Peyer's patch (tissue), 4 donors: ENCODE measurements around the gene SLC2A1. TPM values are rescaled to one million over a fixed set of nuclear protein-coding genes. Genes with fewer than 3 reads are reported as not detected.
A peak's percentile ranks its signal among the peaks of the same experiment; 100 is the strongest.

Source experiments
- DNase-seq, 3 donors: peaks; one replicate each; pipeline ENCODE4 v3.0.0-alpha.2; 2017 to 2019
- H3K27ac ChIP-seq, 4 donors: fragments of 200-600 bp; sonication (generic); one replicate each; pipeline ENCODE4 v1.5.1; 2016 to 2019
- H3K27me3 ChIP-seq, 2 donors: fragments of 200-600 bp; sonication (generic); one replicate each; pipeline ENCODE4 v1.5.1; 2019
- H3K36me3 ChIP-seq, 3 donors: fragments of 200-600 bp; sonication (generic); one replicate each; pipeline ENCODE4 v1.5.1; 2016 to 2019
- H3K4me1 ChIP-seq, 4 donors: fragments of 200-600 bp; sonication (generic); one replicate each; pipeline ENCODE4 v1.5.1; 2016 to 2019
- H3K4me3 ChIP-seq, 4 donors: fragments of 200-600 bp; sonication (generic); 1 replicate in 3 of 4; 2 replicates in 1 of 4; pipeline ENCODE4 v1.5.1; 2016 to 2019; ENCODE audit warnings: mild to moderate bottlenecking in 1 of 4
- H3K9me3 ChIP-seq, 4 donors: fragments of 200-600 bp; sonication (generic); one replicate each; pipeline ENCODE4 v1.5.1; 2016 to 2019; ENCODE audit warnings: mild to moderate bottlenecking in 1 of 4
- CTCF ChIP-seq, 6 experiments: fragments of 450-650 bp in 4 of 6; fragments of 200-600 bp in 2 of 6; sonication (generic) in 1 of 6; IDR thresholded peaks; one replicate each; pipeline ENCODE4 v1.5.1; 2017 to 2019; ENCODE audit warnings: antibody characterized with exemption in 6 of 6, mild to moderate bottlenecking in 3 of 6, moderate library complexity in 1 of 6
- POLR2A ChIP-seq, 2 donors: fragments of 450-650 bp; IDR thresholded peaks; one replicate each; pipeline ENCODE4 v1.5.1; 2017; ENCODE audit warnings: antibody characterized with exemption in 2 of 2, mild to moderate bottlenecking in 2 of 2, moderate library complexity in 2 of 2
- total RNA-seq, 4 donors: library from RNA; depleted of rRNA; stranded (reverse); fragments of >200 nt; gene quantifications; one replicate each; pipeline ENCODE4 v1.1.0, GENCODE V29; 2016

The SLC2A1 gene
- total RNA-seq, 4 donors from 2014 or later: 15.7 to 35.7 (median 32.3) TPM

GRCh38 chr1:42933610-42934491 lies 24.8 kb downstream of the SLC2A1 start:
- peak in 1 of 3 donors; percentile 17 for DNase-seq
- Histone ChIP-seq H3K9me3 (no peaks in the 10 kb centered on the region), H3K4me1 (peaks cover 0 to 67% (median 62%) of the 10 kb centered on the region in 4 donors), H3K36me3 (peaks cover 0 to 17% (median 0%) of the 10 kb centered on the region in 3 donors), H3K27me3 (no peaks in the 10 kb centered on the region), H3K4me3 (no peak overlapping the region), H3K27ac (peak overlapping the region in 2 of 4 donors; percentile 73 to 87)
- TF ChIP-seq POLR2A (IDR thresholded peaks at IDR 0.05) (no peak), CTCF (IDR thresholded peaks at IDR 0.05) (no peak)

GRCh38 chr1:42933060-42933586 lies 25.5 kb downstream of the SLC2A1 start:
- Histone ChIP-seq H3K9me3 (no peaks in the 10 kb centered on the region), H3K36me3 (peaks cover 0 to 24% (median 0%) of the 10 kb centered on the region in 3 donors), H3K4me1 (peaks cover 0 to 59% (median 55%) of the 10 kb centered on the region in 4 donors), H3K4me3 (no peak overlapping the region), H3K27ac (peak overlapping the region; percentile 69 to 87 (median 72)), H3K27me3 (no peaks in the 10 kb centered on the region)
- peak in 1 of 3 donors; percentile 13 for DNase-seq
- TF ChIP-seq CTCF (IDR thresholded peaks at IDR 0.05) (no peak), POLR2A (IDR thresholded peaks at IDR 0.05) (no peak)

- TF ChIP-seq CTCF (IDR thresholded peaks at IDR 0.05): no peak
- no peak for TF ChIP-seq POLR2A (IDR thresholded peaks at IDR 0.05)
- Histone ChIP-seq H3K4me3 (peak overlapping the region in 1 of 4 donors; percentile 23), H3K27ac (peak overlapping the region; percentile 69 to 87 (median 72)), H3K9me3 (no peaks in the 10 kb centered on the region), H3K36me3 (peaks cover 0 to 30% (median 0%) of the 10 kb centered on the region in 3 donors), H3K4me1 (peaks cover 0 to 55% (median 51%) of the 10 kb centered on the region in 4 donors), H3K27me3 (no peaks in the 10 kb centered on the region)
- peak; percentile 16 to 44 (median 43) for DNase-seq
Observed at GRCh38 chr1:42932442-42932941, 26.2 kb downstream of the SLC2A1 start.

- peak overlapping the region in 1 of 4 donors; percentile 23 for H3K4me3 ChIP-seq
- peaks cover 0 to 36% (median 0%) of the 10 kb centered on the region in 3 donors for H3K36me3 ChIP-seq
- TF ChIP-seq POLR2A (IDR thresholded peaks at IDR 0.05): no peak
- TF ChIP-seq CTCF (IDR thresholded peaks at IDR 0.05): no peak
- peak; percentile 83 to 94 (median 93) for DNase-seq
- H3K9me3 ChIP-seq: no peaks in the 10 kb centered on the region
- H3K27me3 ChIP-seq: no peaks in the 10 kb centered on the region
- H3K27ac ChIP-seq: peak overlapping the region; percentile 69 to 87 (median 72)
- peaks cover 0 to 53% (median 46%) of the 10 kb centered on the region in 4 donors for H3K4me1 ChIP-seq
Observed at GRCh38 chr1:42931911-42932422, 26.7 kb downstream of the SLC2A1 start.

GRCh38 chr1:42931108-42931539 lies 27.5 kb downstream of the SLC2A1 start:
- H3K27ac ChIP-seq: peak overlapping the region; percentile 32 to 87 (median 71)
- H3K27me3 ChIP-seq: no peaks in the 10 kb centered on the region
- peak; percentile 59 to 79 (median 72) for DNase-seq
- no peak overlapping the region for H3K4me3 ChIP-seq
- no peak for TF ChIP-seq POLR2A (IDR thresholded peaks at IDR 0.05)
- TF ChIP-seq CTCF (IDR thresholded peaks at IDR 0.05): peak; percentile 32 to 67 (median 54)
- no peaks in the 10 kb centered on the region for H3K9me3 ChIP-seq
- H3K36me3 ChIP-seq: peaks cover 0 to 38% (median 0%) of the 10 kb centered on the region in 3 donors
- H3K4me1 ChIP-seq: peaks cover 0 to 45% (median 39%) of the 10 kb centered on the region in 4 donors
